ENCODE data around the gene OPCML. TPM values are rescaled to one million over a fixed set of nuclear protein-coding genes. Genes with fewer than 3 reads are reported as not detected.

The OPCML gene
- total RNA-seq, 4 donors from 2014 or later: 0.15 TPM; not detected in 3

GRCh38 chr11:132790971-132791370, 741.3 kb downstream of the OPCML start:
- TF ChIP-seq POLR2A (IDR thresholded peaks at IDR 0.05) (no peak), CTCF (IDR thresholded peaks at IDR 0.05) (no peak), POLR2AphosphoS5 (IDR thresholded peaks at IDR 0.05) (no peak), EP300 (IDR thresholded peaks at IDR 0.05) (no peak)
- Histone ChIP-seq H3K27ac (no peak overlapping the region), H3K4me3 (no peak overlapping the region), H3K36me3 (no peaks in the 10 kb centered on the region), H3K27me3 (no peaks in the 10 kb centered on the region), H3K4me1 (no peaks in the 10 kb centered on the region), H3K9me3 (no peaks in the 10 kb centered on the region)
- WGBS: 85% methylated on average over 7 of the region's 7 CpGs
- no peak for DNase-seq (ENCODE audit: low spot score in 2 of 2)

GRCh38 chr11:132790466-132790865, 741.8 kb downstream of the OPCML start:
- 74% methylated on average over 5 of the region's 5 CpGs for WGBS
- TF ChIP-seq POLR2A (IDR thresholded peaks at IDR 0.05) (no peak), CTCF (IDR thresholded peaks at IDR 0.05) (no peak), POLR2AphosphoS5 (IDR thresholded peaks at IDR 0.05) (no peak), EP300 (IDR thresholded peaks at IDR 0.05) (no peak)
- no peak overlapping the region for H3K4me3 ChIP-seq
- DNase-seq (ENCODE audit: low spot score in 2 of 2): no peak
- no peaks in the 10 kb centered on the region for H3K36me3 ChIP-seq
- H3K4me1 ChIP-seq: no peaks in the 10 kb centered on the region
- no peaks in the 10 kb centered on the region for H3K27me3 ChIP-seq
- no peaks in the 10 kb centered on the region for H3K9me3 ChIP-seq
- H3K27ac ChIP-seq: no peak overlapping the region

DNA sequence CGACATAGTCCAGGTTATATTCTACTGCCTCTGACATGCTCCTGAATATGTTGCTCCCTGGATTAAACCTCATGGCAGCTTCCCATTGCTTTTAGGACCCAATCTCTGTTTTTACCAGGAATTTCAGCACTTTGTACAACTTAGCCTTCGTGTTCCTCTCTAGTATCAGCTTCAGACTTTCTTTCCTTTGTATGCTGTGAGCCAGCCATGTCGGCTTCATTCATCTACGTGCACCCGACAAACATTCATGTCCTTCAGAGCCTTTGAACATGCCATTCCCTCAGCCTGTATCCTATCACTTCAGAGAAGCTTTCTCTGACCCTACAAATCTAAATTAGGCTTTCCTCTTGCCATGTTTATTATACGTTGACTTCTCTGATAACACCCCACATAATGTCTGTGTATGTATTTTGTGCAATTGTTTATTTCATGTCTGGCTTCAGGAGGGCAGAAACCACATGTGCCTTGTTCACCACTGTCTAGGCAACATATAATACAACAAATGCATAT, 743.4 kb downstream of the OPCML start:
- DNase-seq (ENCODE audit: low spot score in 2 of 2): no peak
- H3K4me3 ChIP-seq: no peak overlapping the region
- no peaks in the 10 kb centered on the region for H3K4me1 ChIP-seq
- WGBS: 81% methylated on average over 6 of the region's 6 CpGs
- no peak for TF ChIP-seq POLR2A (IDR thresholded peaks at IDR 0.05)
- no peaks in the 10 kb centered on the region for H3K27me3 ChIP-seq
- no peak overlapping the region for H3K27ac ChIP-seq
- H3K36me3 ChIP-seq: no peaks in the 10 kb centered on the region
- no peaks in the 10 kb centered on the region for H3K9me3 ChIP-seq

GRCh38 chr11:132785878-132786277, 746.4 kb downstream of the OPCML start:
- TF ChIP-seq EP300 (IDR thresholded peaks at IDR 0.05): no peak
- TF ChIP-seq POLR2A (IDR thresholded peaks at IDR 0.05): no peak
- TF ChIP-seq CTCF (IDR thresholded peaks at IDR 0.05): no peak
- DNase-seq (ENCODE audit: low spot score in 2 of 2): no peak
- H3K36me3 ChIP-seq: no peaks in the 10 kb centered on the region
- WGBS: 55% methylated on average over 4 of the region's 4 CpGs
- no peak overlapping the region for H3K27ac ChIP-seq
- H3K9me3 ChIP-seq: no peaks in the 10 kb centered on the region
- no peaks in the 10 kb centered on the region for H3K27me3 ChIP-seq
- no peak overlapping the region for H3K4me3 ChIP-seq
- H3K4me1 ChIP-seq: no peaks in the 10 kb centered on the region

DNA sequence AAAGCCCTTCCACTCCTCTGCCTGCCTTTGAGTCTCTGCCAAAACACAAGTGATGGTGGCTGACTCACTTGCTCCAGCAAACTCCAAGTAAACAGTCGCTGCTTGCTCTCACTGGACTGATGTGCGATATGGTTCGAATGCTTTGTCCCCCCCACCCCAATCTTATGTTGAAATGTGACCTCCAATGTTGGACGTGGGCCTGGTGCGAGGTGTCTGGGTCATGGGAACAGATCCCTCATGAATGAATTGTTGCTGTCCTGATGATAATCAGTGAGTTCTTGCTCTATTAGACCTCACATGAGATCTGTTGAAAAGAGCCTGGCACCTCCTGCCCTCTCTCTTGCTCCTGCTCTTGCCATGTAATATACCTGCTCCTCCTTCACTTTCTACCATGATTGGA, 747.9 kb downstream of the OPCML start:
- 87% methylated on average over 5 of the region's 5 CpGs for WGBS
- Histone ChIP-seq H3K4me3 (no peak overlapping the region), H3K4me1 (no peaks in the 10 kb centered on the region), H3K27me3 (no peaks in the 10 kb centered on the region), H3K27ac (no peak overlapping the region), H3K36me3 (no peaks in the 10 kb centered on the region), H3K9me3 (no peaks in the 10 kb centered on the region)
- DNase-seq (ENCODE audit: low spot score in 2 of 2): no peak
- TF ChIP-seq POLR2AphosphoS5 (IDR thresholded peaks at IDR 0.05) (no peak), EP300 (IDR thresholded peaks at IDR 0.05) (no peak), POLR2A (IDR thresholded peaks at IDR 0.05) (no peak), CTCF (IDR thresholded peaks at IDR 0.05) (no peak)

DNA sequence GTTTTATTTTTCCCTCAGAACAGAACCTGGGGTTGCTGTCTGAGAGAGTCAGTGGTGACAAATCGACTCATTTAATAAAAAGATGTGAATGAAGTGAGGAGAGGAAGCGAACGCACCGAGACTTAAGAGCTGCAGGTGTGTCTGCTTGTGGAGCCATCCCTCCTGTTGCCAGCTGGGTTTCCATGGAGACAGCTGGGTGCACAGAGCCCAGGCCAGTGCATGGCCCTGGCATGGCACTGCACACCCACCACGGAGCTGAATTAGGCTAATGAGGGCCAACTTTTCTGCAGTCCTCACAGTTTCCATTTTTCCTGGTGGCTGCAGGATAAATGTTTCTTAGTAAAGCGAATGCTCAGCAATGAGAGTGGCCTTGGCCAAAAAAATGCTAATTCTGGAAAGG, 750.2 kb downstream of the OPCML start:
- Histone ChIP-seq H3K4me3 (no peak overlapping the region), H3K9me3 (no peaks in the 10 kb centered on the region), H3K27me3 (no peaks in the 10 kb centered on the region), H3K36me3 (no peaks in the 10 kb centered on the region), H3K27ac (no peak overlapping the region), H3K4me1 (no peaks in the 10 kb centered on the region)
- TF ChIP-seq CTCF (IDR thresholded peaks at IDR 0.05): no peak
- no peak for TF ChIP-seq POLR2AphosphoS5 (IDR thresholded peaks at IDR 0.05)
- no peak for TF ChIP-seq POLR2A (IDR thresholded peaks at IDR 0.05)
- TF ChIP-seq EP300 (IDR thresholded peaks at IDR 0.05): no peak
- WGBS: 68% methylated on average over 6 of the region's 6 CpGs
- DNase-seq (ENCODE audit: low spot score in 2 of 2): no peak

Data from suprapubic skin (tissue), 4 donors.